Measurements from ENCODE around the gene IL17C. TPM values are rescaled to one million over a fixed set of nuclear protein-coding genes. Genes with fewer than 3 reads are reported as not detected.

IL17C gene
- total and polyA plus RNA-seq, 8 donors = 0.87 to 1.2 TPM; not detected in 6

GRCh38 chr16:88643644-88643932 lies 5.2 kb downstream of the IL17C start:
- Histone ChIP-seq H3K27ac (no peak overlapping the region), H3K4me1 (peaks cover 14 to 29% (median 20%) of the 10 kb centered on the region in 4 donors), H3K36me3 (peaks cover 0 to 45% (median 34%) of the 10 kb centered on the region in 4 donors), H3K27me3 (peaks cover 11 to 28% (median 19%) of the 10 kb centered on the region in 3 donors), H3K4me3 (no peak overlapping the region), H3K9me3 (no peaks in the 10 kb centered on the region)
- DNase-seq = no peak
- TF ChIP-seq EP300 (IDR thresholded peaks at IDR 0.05) = no peak
- 86 to 95% (median 92%) methylated on average over 4 to 9 of the region's 9 CpGs for WGBS, 5 donors
- intact Hi-C loops (cut with DNase I; ENCODE audit: low total_unique reads) = no loop called here

GRCh38 chr16:88645455-88645854 lies 7.1 kb downstream of the IL17C start:
- no peaks in the 10 kb centered on the region for H3K9me3 ChIP-seq
- 91 to 95% (median 94%) methylated on average over 15 to 16 of the region's 16 CpGs for WGBS, 5 donors
- peaks cover 0 to 9% (median under 1%) of the 10 kb centered on the region in 3 donors for H3K27me3 ChIP-seq
- H3K36me3 ChIP-seq = peaks cover 0 to 51% (median 34%) of the 10 kb centered on the region in 4 donors
- peaks cover 12 to 33% (median 18%) of the 10 kb centered on the region in 4 donors for H3K4me1 ChIP-seq
- no peak for TF ChIP-seq CTCF (IDR thresholded peaks at IDR 0.05)
- TF ChIP-seq POLR2A (IDR thresholded peaks at IDR 0.05) = no peak
- TF ChIP-seq EP300 (IDR thresholded peaks at IDR 0.05) = no peak
- TF ChIP-seq POLR2AphosphoS5 (IDR thresholded peaks at IDR 0.05) = no peak
- intact Hi-C loops (cut with DNase I; ENCODE audit: low total_unique reads) = no loop called here
- DNase-seq = no peak
- no peak overlapping the region for H3K27ac ChIP-seq
- no peak overlapping the region for H3K4me3 ChIP-seq

- H3K4me1 ChIP-seq = peaks cover 15 to 33% (median 22%) of the 10 kb centered on the region in 4 donors
- no peak for TF ChIP-seq EP300 (IDR thresholded peaks at IDR 0.05)
- TF ChIP-seq CTCF (IDR thresholded peaks at IDR 0.05) = no peak
- no peak for TF ChIP-seq POLR2A (IDR thresholded peaks at IDR 0.05)
- TF ChIP-seq POLR2AphosphoS5 (IDR thresholded peaks at IDR 0.05) = no peak
- H3K27ac ChIP-seq = no peak overlapping the region
- intact Hi-C loops (cut with DNase I; ENCODE audit: low total_unique reads) = no loop called here
- peaks cover 0 to 51% (median 34%) of the 10 kb centered on the region in 4 donors for H3K36me3 ChIP-seq
- no peak overlapping the region for H3K4me3 ChIP-seq
- peaks cover 0 to 4% (median 0%) of the 10 kb centered on the region in 3 donors for H3K27me3 ChIP-seq
- H3K9me3 ChIP-seq = no peaks in the 10 kb centered on the region
- no peak for DNase-seq
- WGBS, 5 donors = 87 to 92% (median 90%) methylated on average over 16 to 23 of the region's 23 CpGs
Observed at GRCh38 chr16:88645941-88646340, 7.6 kb downstream of the IL17C start.

GRCh38 chr16:88646345-88647034 lies 8.1 kb downstream of the IL17C start:
- Histone ChIP-seq H3K27ac (no peak overlapping the region), H3K4me1 (peaks cover 21 to 38% (median 28%) of the 10 kb centered on the region in 4 donors), H3K9me3 (no peaks in the 10 kb centered on the region), H3K4me3 (no peak overlapping the region), H3K27me3 (no peaks in the 10 kb centered on the region), H3K36me3 (peaks cover 0 to 51% (median 34%) of the 10 kb centered on the region in 4 donors)
- WGBS, 5 donors = 85 to 91% (median 90%) methylated on average over 17 to 28 of the region's 28 CpGs
- no peak for DNase-seq
- no peak for TF ChIP-seq CTCF (IDR thresholded peaks at IDR 0.05)
- no peak for TF ChIP-seq POLR2A (IDR thresholded peaks at IDR 0.05)
- no peak for TF ChIP-seq POLR2AphosphoS5 (IDR thresholded peaks at IDR 0.05)
- TF ChIP-seq EP300 (IDR thresholded peaks at IDR 0.05) = no peak
- intact Hi-C loops (cut with DNase I; ENCODE audit: low total_unique reads) = no loop called here
